Kidney glomerular epithelial cell (primary cell): ENCODE results near the gene SRP14.
A peak's percentile ranks its signal among the peaks of the same experiment; 100 is the strongest.
"Not testable (repeated sequence)": the region's sequence is repeated elsewhere in the genome, so short reads cannot be mapped to it uniquely, and the experiment has no call there.

ENCODE experiments used
- DNase-seq: peaks from one replicate; lab custom pipeline; 2025; lab: John Stamatoyannopoulos, UW

The SRP14 gene

DNA sequence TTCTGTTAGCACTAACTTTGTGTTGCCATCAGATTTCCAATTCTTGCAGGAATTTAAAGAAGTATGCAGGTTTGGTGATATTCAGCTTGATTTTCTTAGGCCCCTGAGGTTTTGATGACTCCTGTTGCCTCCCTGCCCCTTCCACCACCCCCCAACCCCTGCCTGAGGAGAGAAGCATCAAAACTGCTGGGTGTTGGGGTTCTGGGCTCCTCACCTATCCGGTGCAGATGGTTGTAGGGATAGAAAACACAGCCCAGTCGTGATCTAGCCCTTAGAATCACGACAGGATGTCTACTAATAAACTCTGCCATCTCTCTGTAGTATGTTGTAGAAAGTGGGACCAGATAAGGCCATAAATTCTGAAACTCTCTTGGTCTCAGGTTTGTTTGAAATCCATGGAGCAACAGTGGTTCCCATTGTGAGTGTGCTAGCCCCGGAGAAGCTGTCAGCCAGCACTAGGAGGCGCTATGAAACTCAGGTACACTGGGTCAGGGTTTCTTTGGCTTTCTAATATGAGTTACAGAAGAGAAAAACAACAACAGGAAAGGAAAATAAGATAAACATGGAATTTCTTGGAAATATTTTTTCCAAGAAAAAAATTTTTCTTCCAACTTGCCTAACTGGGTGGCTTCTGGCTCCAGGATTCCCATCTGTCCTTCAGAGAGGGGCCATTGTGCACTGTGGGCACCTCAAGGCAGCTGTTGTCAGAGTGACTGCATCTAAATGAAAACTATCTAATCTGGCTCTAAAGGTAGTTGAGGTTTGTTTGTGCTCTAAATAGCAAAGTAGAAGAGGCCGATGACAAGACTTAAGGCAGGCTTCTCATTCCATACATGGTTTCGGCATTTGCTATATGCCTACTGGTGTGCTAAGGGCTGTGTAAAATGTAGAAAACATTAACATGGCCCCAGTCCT, 8.7 kb downstream of the SRP14 start:
- DNase-seq = peak; percentile 16

DNA sequence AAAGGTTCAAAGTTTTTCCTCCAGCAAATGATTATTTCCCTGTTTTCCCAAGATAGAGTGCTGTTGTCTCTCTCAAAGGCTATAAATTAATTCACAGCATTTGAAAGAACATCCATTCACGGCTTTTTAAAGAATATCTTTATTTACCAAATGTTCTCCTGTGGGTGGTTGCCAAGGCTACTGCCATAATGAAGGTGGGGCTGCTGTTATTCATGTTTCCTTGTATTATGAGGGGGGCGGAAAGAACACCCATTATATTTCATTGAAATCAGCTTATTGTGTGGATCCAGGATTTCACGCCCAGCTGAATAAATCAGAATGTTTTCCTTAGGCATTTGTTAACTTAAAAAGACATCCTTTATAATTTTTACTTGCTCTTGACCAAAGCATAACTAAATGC, 10.1 kb downstream of the SRP14 start:
- DNase-seq = no peak

DNA sequence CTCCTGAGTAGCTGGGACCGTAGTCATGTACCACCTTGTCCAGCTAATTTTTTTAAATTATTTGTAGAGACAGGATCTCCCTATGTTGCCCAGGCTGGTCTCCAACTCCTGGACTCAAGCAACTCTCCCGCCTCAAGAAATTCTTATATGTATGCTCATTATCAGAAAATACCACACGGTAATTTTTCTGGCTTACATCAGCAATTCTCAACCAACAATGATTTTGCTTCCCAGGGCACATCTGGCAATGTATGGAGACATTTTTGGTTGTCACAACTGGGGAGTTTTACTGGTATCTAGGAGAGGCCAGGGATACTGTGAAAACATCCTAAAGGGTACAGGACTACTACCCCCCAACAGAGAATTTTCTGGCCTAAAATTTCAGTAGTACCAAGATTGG, 10.8 kb downstream of the SRP14 start:
- DNase-seq = no peak

DNA sequence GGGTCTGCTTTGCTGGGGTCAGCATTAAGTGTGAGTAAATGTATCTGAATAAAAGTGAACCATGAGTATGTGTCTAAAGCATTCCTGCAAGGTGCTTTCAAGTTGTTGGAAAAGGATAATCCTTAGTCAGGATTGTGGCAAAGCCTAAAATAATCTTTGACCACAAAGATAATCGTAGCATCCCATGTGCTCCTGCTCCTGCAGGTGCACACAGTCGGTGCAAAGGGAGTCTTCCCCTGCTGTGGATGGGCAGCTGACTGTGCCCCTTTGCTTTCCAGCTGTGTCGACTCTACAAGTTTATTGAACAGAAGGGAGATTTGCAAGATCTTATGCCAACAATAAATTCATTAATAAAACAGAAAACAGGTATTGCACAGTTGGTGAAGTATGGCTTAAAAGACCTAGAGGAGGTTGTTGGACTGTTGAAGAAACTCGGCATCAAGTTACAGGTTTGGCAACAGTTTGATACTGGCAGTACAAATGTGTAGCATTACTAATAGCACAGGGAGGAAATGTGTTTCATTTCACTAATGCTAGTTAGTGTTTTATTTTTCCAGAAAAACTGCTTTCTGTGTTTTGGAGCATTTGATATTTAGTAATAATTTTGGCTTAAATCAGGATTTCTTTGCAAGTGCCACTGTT, 22.6 kb downstream of the SRP14 start:
- no peak for DNase-seq

- no peak for DNase-seq
These were observed 24.6 kb downstream of the SRP14 start for GRCh38 chr15:40014390-40014789.

GRCh38 chr15:40013372-40013771, 25.6 kb downstream of the SRP14 start:
- not testable (repeated sequence) for DNase-seq

GRCh38 chr15:40011303-40011702, 27.7 kb downstream of the SRP14 start:
- DNase-seq = no peak

GRCh38 chr15:40010686-40011085, 28.3 kb downstream of the SRP14 start:
- no peak for DNase-seq

DNA sequence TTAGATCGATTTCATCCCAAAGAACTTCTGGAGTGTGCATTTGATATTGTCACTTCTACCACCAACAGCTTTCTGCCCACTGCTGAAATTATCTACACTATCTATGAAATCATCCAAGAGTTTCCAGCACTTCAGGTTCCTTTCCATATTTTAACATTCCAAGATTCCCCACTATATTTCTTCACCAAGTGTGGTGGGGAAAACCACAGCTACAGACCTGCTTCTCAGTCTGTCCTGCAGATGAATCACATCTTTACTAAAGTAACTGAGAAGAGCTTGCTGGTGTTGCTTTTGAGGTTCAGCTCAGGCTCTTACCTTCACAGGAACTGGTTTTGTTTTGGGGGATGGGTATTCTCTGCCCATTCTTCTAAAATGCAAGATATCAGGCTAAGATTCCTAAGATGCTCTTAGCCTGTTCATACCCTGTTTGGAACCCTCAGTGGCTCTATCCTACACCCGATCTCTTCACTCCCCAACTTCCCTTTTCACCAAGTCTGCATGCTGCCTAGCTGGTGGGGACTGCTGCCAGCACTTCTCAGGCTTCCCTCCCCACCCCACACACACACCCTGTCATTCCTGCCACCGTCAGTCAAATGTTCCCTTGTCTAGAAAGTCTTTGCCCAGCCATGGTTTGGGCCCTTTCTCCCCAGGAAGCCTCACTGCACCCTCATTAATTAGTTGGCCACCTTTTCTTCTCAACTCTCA, 30.8 kb downstream of the SRP14 start:
- DNase-seq = no peak

GRCh38 chr15:40006646-40007045, 32.3 kb downstream of the SRP14 start:
- no peak for DNase-seq

DNA sequence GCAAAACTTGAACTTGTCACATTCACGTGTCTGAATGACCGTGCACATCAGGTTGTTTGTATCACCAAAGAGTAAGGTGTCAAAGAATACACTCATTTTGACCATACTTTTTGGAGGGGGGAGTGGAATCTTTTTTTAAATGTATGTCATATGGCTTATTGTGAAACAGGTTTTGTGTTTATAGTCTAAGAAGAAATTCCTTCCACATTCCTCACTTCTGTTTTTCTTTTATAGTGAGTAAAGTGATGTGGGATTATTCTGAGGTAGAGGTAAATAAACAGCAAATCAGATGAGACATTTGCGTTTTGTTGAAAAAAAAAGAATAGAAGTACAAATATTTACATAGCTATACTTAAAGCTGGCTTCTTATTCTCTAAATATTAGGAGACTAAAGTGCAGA, 33.0 kb downstream of the SRP14 start:
- no peak for DNase-seq

DNA sequence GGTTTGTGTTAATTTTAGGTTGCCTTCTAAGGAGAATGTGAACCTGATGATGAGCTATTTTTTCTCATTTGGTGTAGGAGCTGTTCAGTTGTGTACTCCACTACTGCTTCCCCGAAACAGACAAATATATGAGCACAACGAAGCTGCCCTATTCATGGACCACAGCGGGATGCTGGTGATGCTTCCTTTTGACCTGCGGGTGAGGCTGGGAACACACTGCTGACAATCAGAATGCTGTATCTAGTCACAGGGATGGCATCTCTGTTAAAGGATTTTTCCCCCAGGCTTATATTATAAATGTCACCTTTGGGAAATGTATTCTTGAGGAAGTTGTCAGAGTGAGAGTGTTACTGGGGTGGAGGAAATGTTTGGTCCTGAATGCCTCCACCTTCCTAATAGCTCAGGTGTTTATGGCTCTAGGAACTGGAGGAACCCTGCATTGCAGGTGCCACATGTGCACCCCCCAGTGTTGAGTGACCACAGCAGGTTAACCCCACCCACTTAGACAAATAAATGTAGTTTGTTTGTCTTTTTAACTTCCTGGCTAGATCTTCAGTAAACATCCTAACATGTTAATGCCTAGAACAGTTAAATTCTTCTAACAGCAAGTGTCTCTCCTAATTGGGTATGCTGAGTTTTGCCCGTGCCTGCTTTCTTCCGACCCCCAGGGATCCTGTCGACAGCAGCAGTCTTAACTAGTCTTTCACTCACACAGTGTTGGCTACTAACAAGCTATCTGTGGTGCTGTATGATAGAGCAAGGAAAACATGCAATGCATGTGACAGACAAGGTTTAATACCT, 35.7 kb downstream of the SRP14 start:
- no peak for DNase-seq

DNA sequence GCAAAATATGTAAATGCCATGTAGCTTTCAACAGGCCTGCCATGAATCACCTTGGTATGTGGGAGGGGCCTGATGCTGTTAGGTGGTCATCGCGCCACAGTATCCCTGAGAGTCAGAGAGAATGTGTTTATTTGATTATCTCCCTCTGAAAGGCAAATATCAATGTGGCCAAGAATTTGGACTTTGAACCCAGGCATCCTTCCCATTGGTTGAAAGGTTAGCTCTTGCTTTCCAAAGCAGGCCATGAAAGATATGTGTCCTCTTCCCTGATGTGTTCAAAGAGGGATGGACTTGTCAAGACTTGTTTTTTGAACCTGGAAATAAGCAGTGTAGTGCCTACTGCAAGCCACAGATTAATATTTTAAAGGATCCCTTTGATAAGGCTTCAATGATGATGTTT, 36.7 kb downstream of the SRP14 start:
- DNase-seq = no peak

DNA sequence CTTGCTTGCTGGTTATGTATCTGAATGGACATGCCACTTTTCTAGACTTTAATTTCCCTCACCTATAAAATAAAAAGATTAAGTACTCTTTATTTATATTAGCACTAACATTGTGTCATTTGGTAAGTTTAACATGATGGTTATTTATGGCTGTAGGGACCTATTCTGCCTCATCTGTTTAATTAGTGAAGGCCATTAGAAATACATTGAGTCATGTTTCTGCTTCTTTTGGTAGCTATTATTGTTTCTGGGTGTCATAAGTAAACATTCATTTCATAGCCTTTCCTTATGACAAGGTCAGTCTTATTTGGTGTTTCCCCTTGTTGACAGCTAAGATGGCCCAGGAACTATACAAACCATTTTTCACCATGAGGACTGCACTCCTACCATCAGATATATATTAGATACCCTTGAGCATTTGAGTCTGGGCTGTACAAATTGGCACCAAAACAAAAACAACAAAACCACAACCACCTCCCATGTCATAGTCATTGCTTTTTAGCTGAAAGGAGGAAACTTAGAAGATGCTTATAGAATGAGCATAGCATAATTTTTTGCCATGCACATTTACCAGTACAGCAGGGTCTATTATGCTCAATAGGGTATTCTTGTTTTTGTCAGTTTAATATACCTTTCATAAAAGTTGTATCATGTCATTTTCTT, 39.3 kb downstream of the SRP14 start:
- no peak for DNase-seq

DNA sequence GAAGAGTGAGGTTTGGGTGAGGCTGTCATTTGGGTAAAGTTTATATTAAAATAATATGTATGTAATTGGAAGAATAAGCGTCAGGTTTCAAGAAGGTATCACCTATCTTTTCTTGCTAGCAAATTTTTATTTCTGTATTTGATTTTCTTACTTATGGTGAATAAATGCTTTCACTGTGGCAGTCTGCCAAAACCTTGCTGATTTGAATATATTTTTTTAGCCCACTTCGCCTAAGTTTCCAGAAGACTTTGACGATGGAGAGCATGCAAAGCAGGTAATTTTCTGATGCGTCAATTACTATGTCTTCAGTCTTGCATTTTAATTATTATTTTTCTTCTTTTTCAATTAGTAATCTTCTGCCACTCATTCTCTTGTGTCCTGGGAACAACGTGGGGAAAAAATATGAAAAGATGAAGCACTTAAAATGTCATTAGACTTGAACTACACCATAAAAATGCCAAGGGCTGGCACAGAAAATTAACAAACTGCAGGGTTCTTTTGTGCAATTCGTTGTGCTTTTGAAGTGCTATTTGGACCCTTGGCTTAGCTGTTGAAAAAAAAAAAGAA, 40.4 kb downstream of the SRP14 start:
- no peak for DNase-seq

GRCh38 chr15:39997639-39998038, 41.3 kb downstream of the SRP14 start:
- no peak for DNase-seq

DNA sequence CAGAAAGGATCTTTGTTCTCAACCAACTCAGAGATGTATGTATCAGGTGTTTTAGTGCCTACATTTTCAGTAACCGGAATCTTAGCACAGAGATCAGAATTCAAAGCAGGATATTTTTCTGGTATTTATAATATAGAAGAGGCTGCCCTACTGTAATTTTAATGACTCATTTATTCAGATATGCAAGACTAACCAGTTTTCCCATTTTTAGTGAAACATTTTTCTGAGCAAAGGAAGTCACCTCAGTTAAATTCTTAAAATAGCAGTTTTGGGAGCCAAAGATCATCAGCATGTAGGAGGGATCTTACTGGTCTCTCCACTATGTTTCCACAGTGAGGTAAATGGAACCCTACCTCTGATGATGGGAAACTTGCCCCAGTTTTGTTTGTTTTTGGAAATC, 42.0 kb downstream of the SRP14 start:
- DNase-seq = no peak

- not testable (repeated sequence) for DNase-seq
These were observed 42.8 kb downstream of the SRP14 start for GRCh38 chr15:39996228-39996627.

DNA sequence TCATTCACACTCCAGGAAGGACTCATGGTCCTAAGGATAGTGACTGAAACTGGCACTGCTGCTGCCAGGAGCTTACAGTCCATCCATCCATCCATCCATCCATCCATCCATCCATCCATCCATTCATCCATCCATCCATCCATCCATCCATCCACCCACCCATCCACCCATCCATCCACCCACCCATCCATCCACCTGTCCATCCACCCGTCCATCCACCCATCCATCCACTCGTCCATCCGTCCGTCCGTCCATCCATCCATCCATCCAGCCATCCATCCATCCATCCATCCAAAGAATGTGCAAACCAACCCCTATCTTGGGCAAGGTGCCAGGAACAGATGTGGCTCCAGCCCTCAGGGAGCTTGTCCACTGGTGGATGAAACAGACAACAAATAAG, 46.0 kb downstream of the SRP14 start:
- DNase-seq = not testable (repeated sequence)

DNA sequence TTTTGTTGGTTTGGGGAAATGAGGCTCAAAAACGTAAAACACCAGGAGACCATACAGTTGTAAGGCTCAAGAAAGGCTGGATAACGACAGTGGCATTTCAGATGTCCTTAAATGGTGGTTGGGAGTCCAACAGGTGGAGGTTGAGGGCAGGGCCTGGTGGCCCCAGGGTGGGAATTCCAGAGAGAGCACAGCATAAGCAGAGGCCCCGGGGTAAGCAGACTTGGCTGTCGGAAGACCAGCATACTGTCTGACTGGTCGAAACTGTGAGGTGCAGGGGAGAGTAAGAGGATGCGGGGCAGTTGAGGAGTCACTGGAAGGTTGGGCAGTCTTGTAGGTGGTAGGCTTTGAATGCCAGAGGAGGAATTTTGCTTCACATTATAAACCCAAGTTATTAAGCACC, 48.3 kb downstream of the SRP14 start:
- no peak for DNase-seq

- no peak for DNase-seq
These were observed 51.2 kb downstream of the SRP14 start for GRCh38 chr15:39987821-39988220.
